Stomach (tissue), 4 donors: ENCODE results near the gene NLRP8.

Experiments
- POLR2A ChIP-seq, 4 donors: fragments of 450-650 bp; IDR thresholded peaks; one replicate each; pipeline ENCODE4 v1.6.1; 2016; ENCODE audit warnings: antibody characterized with exemption in 4 of 4, control low read depth in 2 of 4, mild to moderate bottlenecking in 1 of 4, moderate library complexity in 1 of 4
- POLR2AphosphoS5 ChIP-seq, 3 donors: sonication (generic); formaldehyde crosslinking; IDR thresholded peaks; one replicate each; pipeline ENCODE4 v1.6.1; 2016; ENCODE audit warnings: antibody characterized with exemption in 3 of 3
- TF ChIP-seq, protein P1 (sequence below), 7 experiments: fragments of 450-650 bp in 4 of 7; fragments of 200-600 bp in 3 of 7; sonication (generic) in 3 of 7; IDR thresholded peaks; one replicate each; pipeline ENCODE4 v1.5.1; 2016 to 2019; ENCODE audit warnings: antibody characterized with exemption in 7 of 7, control low read depth in 2 of 7, mild to moderate bottlenecking in 1 of 7

DNA sequence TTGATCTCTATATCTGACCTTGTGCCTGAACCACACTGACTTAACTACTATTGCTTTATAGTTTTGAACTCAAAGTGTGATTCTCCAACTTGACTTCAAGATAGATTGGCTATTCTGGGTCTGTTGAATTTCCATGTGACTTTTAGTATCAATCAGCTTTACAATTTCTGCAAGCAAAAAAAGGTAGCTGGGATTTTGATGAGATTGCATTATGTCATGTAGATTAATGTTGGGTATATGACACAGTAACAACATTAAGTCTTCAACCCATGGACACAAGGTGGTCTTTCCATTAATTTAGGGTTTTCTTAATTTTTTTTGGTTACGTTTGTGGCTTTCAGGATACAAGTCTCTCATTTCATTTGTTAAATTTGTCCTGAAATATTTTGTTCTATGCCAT, 67.1 kb downstream of the NLRP8 start:
- TF ChIP-seq, protein P1, sequence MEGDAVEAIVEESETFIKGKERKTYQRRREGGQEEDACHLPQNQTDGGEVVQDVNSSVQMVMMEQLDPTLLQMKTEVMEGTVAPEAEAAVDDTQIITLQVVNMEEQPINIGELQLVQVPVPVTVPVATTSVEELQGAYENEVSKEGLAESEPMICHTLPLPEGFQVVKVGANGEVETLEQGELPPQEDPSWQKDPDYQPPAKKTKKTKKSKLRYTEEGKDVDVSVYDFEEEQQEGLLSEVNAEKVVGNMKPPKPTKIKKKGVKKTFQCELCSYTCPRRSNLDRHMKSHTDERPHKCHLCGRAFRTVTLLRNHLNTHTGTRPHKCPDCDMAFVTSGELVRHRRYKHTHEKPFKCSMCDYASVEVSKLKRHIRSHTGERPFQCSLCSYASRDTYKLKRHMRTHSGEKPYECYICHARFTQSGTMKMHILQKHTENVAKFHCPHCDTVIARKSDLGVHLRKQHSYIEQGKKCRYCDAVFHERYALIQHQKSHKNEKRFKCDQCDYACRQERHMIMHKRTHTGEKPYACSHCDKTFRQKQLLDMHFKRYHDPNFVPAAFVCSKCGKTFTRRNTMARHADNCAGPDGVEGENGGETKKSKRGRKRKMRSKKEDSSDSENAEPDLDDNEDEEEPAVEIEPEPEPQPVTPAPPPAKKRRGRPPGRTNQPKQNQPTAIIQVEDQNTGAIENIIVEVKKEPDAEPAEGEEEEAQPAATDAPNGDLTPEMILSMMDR (IDR thresholded peaks at IDR 0.05), result no peak
- TF ChIP-seq POLR2AphosphoS5 (IDR thresholded peaks at IDR 0.05) (no peak), POLR2A (IDR thresholded peaks at IDR 0.05) (no peak)
